Measurements from ENCODE around the gene LDB2. TPM values are rescaled to one million over a fixed set of nuclear protein-coding genes. Genes with fewer than 3 reads are reported as not detected.

LDB2 gene
- total RNA-seq, 1 experiment from 2014 or later = 0.24 TPM

GRCh38 chr4:16884673-16885460 is 13.6 kb downstream of the LDB2 start:
- DNase-seq (ENCODE audit: low read depth) = no peak

- no peak for DNase-seq (ENCODE audit: low read depth)
These were observed 14.6 kb downstream of the LDB2 start for GRCh38 chr4:16883806-16884205.

- no peak for DNase-seq (ENCODE audit: low read depth)
These were observed 17.1 kb downstream of the LDB2 start for GRCh38 chr4:16881151-16881884.

GRCh38 chr4:16875487-16875886 is 23.0 kb downstream of the LDB2 start:
- DNase-seq (ENCODE audit: low read depth) = peak; percentile 41

GRCh38 chr4:16869594-16870245 is 28.7 kb downstream of the LDB2 start:
- no peak for DNase-seq (ENCODE audit: low read depth)

GRCh38 chr4:16868674-16869073 is 29.8 kb downstream of the LDB2 start:
- no peak for DNase-seq (ENCODE audit: low read depth)

GRCh38 chr4:16867827-16868226 is 30.6 kb downstream of the LDB2 start:
- no peak for DNase-seq (ENCODE audit: low read depth)

- DNase-seq (ENCODE audit: low read depth) = no peak
These were observed 31.5 kb downstream of the LDB2 start for GRCh38 chr4:16866974-16867373.

GRCh38 chr4:16865897-16866283 is 32.6 kb downstream of the LDB2 start:
- DNase-seq (ENCODE audit: low read depth) = no peak

- no peak for DNase-seq (ENCODE audit: low read depth)
These were observed 33.1 kb downstream of the LDB2 start for GRCh38 chr4:16865209-16865896.

- no peak for DNase-seq (ENCODE audit: low read depth)
These were observed 34.2 kb downstream of the LDB2 start for GRCh38 chr4:16864199-16864598.

- no peak for DNase-seq (ENCODE audit: low read depth)
These were observed 35.7 kb downstream of the LDB2 start for GRCh38 chr4:16862697-16863096.

- no peak for DNase-seq (ENCODE audit: low read depth)
These were observed 37.9 kb downstream of the LDB2 start for GRCh38 chr4:16860516-16860915.

GRCh38 chr4:16859031-16859430 is 39.4 kb downstream of the LDB2 start:
- no peak for DNase-seq (ENCODE audit: low read depth)

- DNase-seq (ENCODE audit: low read depth) = peak; percentile 15
These were observed 40.1 kb downstream of the LDB2 start for GRCh38 chr4:16858275-16858752.

GRCh38 chr4:16857425-16857824 is 41.0 kb downstream of the LDB2 start:
- DNase-seq (ENCODE audit: low read depth) = no peak

- DNase-seq (ENCODE audit: low read depth) = no peak
These were observed 44.8 kb downstream of the LDB2 start for GRCh38 chr4:16853640-16854039.

- no peak for DNase-seq (ENCODE audit: low read depth)
These were observed 45.8 kb downstream of the LDB2 start for GRCh38 chr4:16852644-16853043.

- no peak for DNase-seq (ENCODE audit: low read depth)
These were observed 46.2 kb downstream of the LDB2 start for GRCh38 chr4:16852228-16852627.

- no peak for DNase-seq (ENCODE audit: low read depth)
These were observed 51.8 kb downstream of the LDB2 start for GRCh38 chr4:16846540-16847117.

- no peak for DNase-seq (ENCODE audit: low read depth)
These were observed 53.4 kb downstream of the LDB2 start for GRCh38 chr4:16844816-16845586.
